ENCODE measurements around the gene ZSWIM6.

Gene ZSWIM6

GRCh38 chr5:61289241-61289640, 42.8 kb upstream of the ZSWIM6 start:
- Histone ChIP-seq H3K36me3 (ENCODE audit: control insufficient read depth, insufficient read depth, low read length) (no peaks in the 10 kb centered on the region), H3K27me3 (replicated peaks; ENCODE audit: control insufficient read depth, insufficient read depth, low read length) (no peaks in the 10 kb centered on the region), H3K4me3 (replicated peaks; ENCODE audit: low read depth, low read length) (no peak overlapping the region)
- no peak for DNase-seq (ENCODE audit: extremely low read depth, insufficient read length)
- no peak for TF ChIP-seq CTCF (IDR thresholded peaks at IDR 0.05; ENCODE audit: insufficient read depth, low read length, poor library complexity, severe bottlenecking)

- no peak overlapping the region for H3K4me3 ChIP-seq (replicated peaks; ENCODE audit: low read depth, low read length)
These were observed 42.3 kb upstream of the ZSWIM6 start for GRCh38 chr5:61289669-61290306.

GRCh38 chr5:61290791-61291210, 41.3 kb upstream of the ZSWIM6 start:
- Histone ChIP-seq H3K4me3 (replicated peaks; ENCODE audit: low read depth, low read length) (no peak overlapping the region), H3K36me3 (ENCODE audit: control insufficient read depth, insufficient read depth, low read length) (no peaks in the 10 kb centered on the region), H3K27me3 (replicated peaks; ENCODE audit: control insufficient read depth, insufficient read depth, low read length) (no peaks in the 10 kb centered on the region)
- TF ChIP-seq CTCF (IDR thresholded peaks at IDR 0.05; ENCODE audit: insufficient read depth, low read length, poor library complexity, severe bottlenecking), result no peak
- no peak for DNase-seq (ENCODE audit: extremely low read depth, insufficient read length)

More at GRCh38 chr5:61289669-61290306, 42.3 kb upstream of the ZSWIM6 start:
- Histone ChIP-seq H3K27me3 (replicated peaks; ENCODE audit: control insufficient read depth, insufficient read depth, low read length) (no peaks in the 10 kb centered on the region), H3K36me3 (ENCODE audit: control insufficient read depth, insufficient read depth, low read length) (no peaks in the 10 kb centered on the region)
- DNase-seq (ENCODE audit: extremely low read depth, insufficient read length), result no peak
- no peak for TF ChIP-seq CTCF (IDR thresholded peaks at IDR 0.05; ENCODE audit: insufficient read depth, low read length, poor library complexity, severe bottlenecking)

GRCh38 chr5:61292062-61292657, 39.9 kb upstream of the ZSWIM6 start:
- no peak for TF ChIP-seq CTCF (IDR thresholded peaks at IDR 0.05; ENCODE audit: insufficient read depth, low read length, poor library complexity, severe bottlenecking)
- no peak overlapping the region for H3K4me3 ChIP-seq (replicated peaks; ENCODE audit: low read depth, low read length)
- no peaks in the 10 kb centered on the region for H3K36me3 ChIP-seq (ENCODE audit: control insufficient read depth, insufficient read depth, low read length)
- no peak for DNase-seq (ENCODE audit: extremely low read depth, insufficient read length)
- H3K27me3 ChIP-seq (replicated peaks; ENCODE audit: control insufficient read depth, insufficient read depth, low read length), result no peaks in the 10 kb centered on the region

- H3K36me3 ChIP-seq (ENCODE audit: control insufficient read depth, insufficient read depth, low read length), result no peaks in the 10 kb centered on the region
- DNase-seq (ENCODE audit: extremely low read depth, insufficient read length), result no peak
- no peaks in the 10 kb centered on the region for H3K27me3 ChIP-seq (replicated peaks; ENCODE audit: control insufficient read depth, insufficient read depth, low read length)
- H3K4me3 ChIP-seq (replicated peaks; ENCODE audit: low read depth, low read length), result no peak overlapping the region
- TF ChIP-seq CTCF (IDR thresholded peaks at IDR 0.05; ENCODE audit: insufficient read depth, low read length, poor library complexity, severe bottlenecking), result no peak
These were observed 39.0 kb upstream of the ZSWIM6 start for GRCh38 chr5:61293071-61293470.
